ENCODE results near the gene PDZD4.

Gene PDZD4

DNA sequence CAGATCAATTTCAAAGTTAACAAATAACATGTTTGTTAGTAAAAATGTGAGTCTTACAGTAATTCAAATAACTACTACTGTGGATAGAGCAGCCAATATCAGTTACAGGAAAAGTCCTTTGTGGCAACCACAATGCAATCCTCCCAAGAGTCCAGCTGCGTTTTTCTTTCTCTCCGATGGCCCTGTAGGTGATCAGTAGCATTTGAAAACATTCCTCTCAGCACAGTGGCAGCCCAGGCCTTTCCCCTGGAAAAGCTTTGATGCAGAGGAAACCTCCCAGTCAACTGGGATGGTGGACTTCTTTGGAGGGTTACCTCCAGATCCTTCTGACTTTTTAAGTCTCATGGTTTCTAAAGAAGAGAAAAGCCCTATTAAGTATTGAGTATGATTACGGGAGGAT, 18.0 kb upstream of the PDZD4 start:
- Histone ChIP-seq H3K79me2 (no peaks in the 10 kb centered on the region), H2AFZ (no peak overlapping the region), H3K9me3 (ENCODE audit: control insufficient read depth, low read length) (no peaks in the 10 kb centered on the region), H3K4me2 (ENCODE audit: low read length) (no peak overlapping the region), H3K36me3 (ENCODE audit: control insufficient read depth, insufficient read depth, low read length) (no peaks in the 10 kb centered on the region), H3K4me3 (ENCODE audit: low read depth, low read length) (no peak overlapping the region), H3K27me3 (ENCODE audit: control insufficient read depth, insufficient read depth, low read length) (no peaks in the 10 kb centered on the region), H3K4me1 (no peaks in the 10 kb centered on the region), H3K27ac (no peak overlapping the region), H3K9ac (no peak overlapping the region)
- TF ChIP-seq, protein P1, sequence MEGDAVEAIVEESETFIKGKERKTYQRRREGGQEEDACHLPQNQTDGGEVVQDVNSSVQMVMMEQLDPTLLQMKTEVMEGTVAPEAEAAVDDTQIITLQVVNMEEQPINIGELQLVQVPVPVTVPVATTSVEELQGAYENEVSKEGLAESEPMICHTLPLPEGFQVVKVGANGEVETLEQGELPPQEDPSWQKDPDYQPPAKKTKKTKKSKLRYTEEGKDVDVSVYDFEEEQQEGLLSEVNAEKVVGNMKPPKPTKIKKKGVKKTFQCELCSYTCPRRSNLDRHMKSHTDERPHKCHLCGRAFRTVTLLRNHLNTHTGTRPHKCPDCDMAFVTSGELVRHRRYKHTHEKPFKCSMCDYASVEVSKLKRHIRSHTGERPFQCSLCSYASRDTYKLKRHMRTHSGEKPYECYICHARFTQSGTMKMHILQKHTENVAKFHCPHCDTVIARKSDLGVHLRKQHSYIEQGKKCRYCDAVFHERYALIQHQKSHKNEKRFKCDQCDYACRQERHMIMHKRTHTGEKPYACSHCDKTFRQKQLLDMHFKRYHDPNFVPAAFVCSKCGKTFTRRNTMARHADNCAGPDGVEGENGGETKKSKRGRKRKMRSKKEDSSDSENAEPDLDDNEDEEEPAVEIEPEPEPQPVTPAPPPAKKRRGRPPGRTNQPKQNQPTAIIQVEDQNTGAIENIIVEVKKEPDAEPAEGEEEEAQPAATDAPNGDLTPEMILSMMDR (IDR thresholded peaks at IDR 0.05) = no peak

- Histone ChIP-seq H3K9ac (no peak overlapping the region), H2AFZ (no peak overlapping the region), H3K27ac (no peak overlapping the region), H3K27me3 (ENCODE audit: control insufficient read depth, insufficient read depth, low read length) (no peaks in the 10 kb centered on the region), H3K4me1 (no peaks in the 10 kb centered on the region), H3K36me3 (ENCODE audit: control insufficient read depth, insufficient read depth, low read length) (no peaks in the 10 kb centered on the region), H3K4me3 (ENCODE audit: low read depth, low read length) (no peak overlapping the region), H3K9me3 (ENCODE audit: control insufficient read depth, low read length) (no peaks in the 10 kb centered on the region), H3K79me2 (no peaks in the 10 kb centered on the region), H3K4me2 (ENCODE audit: low read length) (no peak overlapping the region)
- TF ChIP-seq, protein P1 (IDR thresholded peaks at IDR 0.05) = no peak
These were observed 15.5 kb upstream of the PDZD4 start for GRCh38 chrX:153845842-153846241.

- Histone ChIP-seq H3K27me3 (ENCODE audit: control insufficient read depth, insufficient read depth, low read length) (no peaks in the 10 kb centered on the region), H3K4me3 (ENCODE audit: low read depth, low read length) (no peak overlapping the region), H3K9ac (no peak overlapping the region), H3K4me2 (ENCODE audit: low read length) (no peak overlapping the region), H3K9me3 (ENCODE audit: control insufficient read depth, low read length) (no peaks in the 10 kb centered on the region), H3K36me3 (ENCODE audit: control insufficient read depth, insufficient read depth, low read length) (no peaks in the 10 kb centered on the region), H3K4me1 (no peaks in the 10 kb centered on the region), H3K79me2 (no peaks in the 10 kb centered on the region), H3K27ac (no peak overlapping the region), H2AFZ (no peak overlapping the region)
- TF ChIP-seq, protein P1 (IDR thresholded peaks at IDR 0.05) = no peak
These were observed 14.9 kb upstream of the PDZD4 start for GRCh38 chrX:153845195-153845594.

GRCh38 chrX:153844509-153845082, 14.3 kb upstream of the PDZD4 start:
- no peaks in the 10 kb centered on the region for H3K9me3 ChIP-seq (ENCODE audit: control insufficient read depth, low read length)
- H3K4me3 ChIP-seq (ENCODE audit: low read depth, low read length) = no peak overlapping the region
- no peak overlapping the region for H2AFZ ChIP-seq
- no peak overlapping the region for H3K9ac ChIP-seq
- H3K4me1 ChIP-seq = no peaks in the 10 kb centered on the region
- no peak overlapping the region for H3K4me2 ChIP-seq (ENCODE audit: low read length)
- H3K79me2 ChIP-seq = no peaks in the 10 kb centered on the region
- no peaks in the 10 kb centered on the region for H3K27me3 ChIP-seq (ENCODE audit: control insufficient read depth, insufficient read depth, low read length)
- no peak overlapping the region for H3K27ac ChIP-seq
- no peaks in the 10 kb centered on the region for H3K36me3 ChIP-seq (ENCODE audit: control insufficient read depth, insufficient read depth, low read length)
- TF ChIP-seq, protein P1 (IDR thresholded peaks at IDR 0.05) = no peak

- TF ChIP-seq, protein P1 (IDR thresholded peaks at IDR 0.05) = no peak
These were observed 6.6 kb upstream of the PDZD4 start for GRCh38 chrX:153836921-153837320.

More at GRCh38 chrX:153836921-153837320, 6.6 kb upstream of the PDZD4 start:
- H3K4me2 ChIP-seq (ENCODE audit: low read length) = no peak overlapping the region
- no peak overlapping the region for H3K4me3 ChIP-seq (ENCODE audit: low read depth, low read length)
- H3K79me2 ChIP-seq = no peaks in the 10 kb centered on the region
- no peaks in the 10 kb centered on the region for H3K9me3 ChIP-seq (ENCODE audit: control insufficient read depth, low read length)
- no peaks in the 10 kb centered on the region for H3K36me3 ChIP-seq (ENCODE audit: control insufficient read depth, insufficient read depth, low read length)
- no peak overlapping the region for H2AFZ ChIP-seq
- H3K9ac ChIP-seq = no peak overlapping the region
- H3K4me1 ChIP-seq = no peaks in the 10 kb centered on the region
- no peaks in the 10 kb centered on the region for H3K27me3 ChIP-seq (ENCODE audit: control insufficient read depth, insufficient read depth, low read length)
- H3K27ac ChIP-seq = no peak overlapping the region
